ENCODE data around the gene VSTM2L. TPM values are rescaled to one million over a fixed set of nuclear protein-coding genes. Genes with fewer than 3 reads are reported as not detected.

VSTM2L gene
- total RNA-seq, 4 donors from 2014 or later, result 0.37 to 0.94 (median 0.62) TPM

GRCh38 chr20:37929683-37930014 lies 26.7 kb downstream of the VSTM2L start:
- no peak for ATAC-seq (ENCODE audit: low FRiP score)
- TF ChIP-seq CTCF (IDR thresholded peaks at IDR 0.05), result no peak

GRCh38 chr20:37931153-37931922 lies 28.4 kb downstream of the VSTM2L start:
- ATAC-seq (ENCODE audit: low FRiP score), result no peak

More at GRCh38 chr20:37929683-37930014, 26.7 kb downstream of the VSTM2L start:
- no peak for DNase-seq (ENCODE audit: low spot score)

GRCh38 chr20:37932074-37932473 lies 29.1 kb downstream of the VSTM2L start:
- no peak for DNase-seq (ENCODE audit: low spot score)
- no peak for TF ChIP-seq CTCF (IDR thresholded peaks at IDR 0.05)
- no peak for ATAC-seq (ENCODE audit: low FRiP score)

More at GRCh38 chr20:37931153-37931922, 28.4 kb downstream of the VSTM2L start:
- no peak for TF ChIP-seq CTCF (IDR thresholded peaks at IDR 0.05)
- DNase-seq (ENCODE audit: low spot score), result no peak

- ATAC-seq (ENCODE audit: low FRiP score) (no peak), DNase-seq (ENCODE audit: low spot score) (no peak)
- no peak for TF ChIP-seq CTCF (IDR thresholded peaks at IDR 0.05)
Observed at GRCh38 chr20:37932919-37933318, 30.0 kb downstream of the VSTM2L start.

GRCh38 chr20:37933786-37934633 lies 31.1 kb downstream of the VSTM2L start:
- TF ChIP-seq CTCF (IDR thresholded peaks at IDR 0.05), result no peak
- ATAC-seq (ENCODE audit: low FRiP score), result no peak
- no peak for DNase-seq (ENCODE audit: low spot score)

- no peak for ATAC-seq (ENCODE audit: low FRiP score)
- no peak for TF ChIP-seq CTCF (IDR thresholded peaks at IDR 0.05)
- DNase-seq (ENCODE audit: low spot score), result no peak
Observed at GRCh38 chr20:37934634-37935375, 31.9 kb downstream of the VSTM2L start.
